Endothelial cell of umbilical vein (primary cell): ENCODE data around the gene COPS3. TPM values are rescaled to one million over a fixed set of nuclear protein-coding genes. Genes with fewer than 3 reads are reported as not detected.

Experiments used
- BruUV-seq: library from RNA; stranded (reverse); fragments of 400-500 nt; replicated peaks from 2 replicates; lab custom pipeline; 2021; lab: Mats Ljungman, UMichigan
- CTCF ChIA-PET: fragments of 300-600, 350-600 bp; sonication (Branson Sonifier 250); formaldehyde crosslinking; loops from one replicate; lab custom pipeline; 2021; ENCODE audit warnings: antibody characterized with exemption, inconsistent platforms; lab: Charles Lee
- POLR2A ChIA-PET: fragments of 300-600, 350-600 bp; sonication (Branson Sonifier 250); formaldehyde crosslinking; loops from one replicate; lab custom pipeline; 2021; ENCODE audit warnings: antibody characterized with exemption, inconsistent platforms; lab: Charles Lee
- DNase-seq: peaks from one replicate; pipeline ENCODE4 v3.0.0-alpha.2; 2011; ENCODE audit warnings: low read depth, low spot score
- FAIRE-seq: peaks from 2 replicates; lab custom pipeline; 2011; peaks lifted over from hg19 to GRCh38; lab: Jason Lieb, UNC
- H2AFZ ChIP-seq: 2 replicates; pipeline ENCODE4 v1.6.0; 2012; ENCODE audit warnings: low read depth, low read length, control low read depth, inconsistent platforms
- H3K27ac ChIP-seq: 2 replicates; pipeline ENCODE4 v1.5.1; 2011; ENCODE audit warnings: low read depth, mild to moderate bottlenecking, control low read depth, low read length, moderate library complexity; ENCODE audit not compliant: insufficient read depth
- H3K27me3 ChIP-seq, 2 experiments: 2 replicates each; pipeline versions ENCODE4 v1.6.0 to v1.6.1; 2011; ENCODE audit warnings: low read length in 2 of 2, mixed read lengths in 1 of 2; ENCODE audit not compliant: control insufficient read depth in 2 of 2, insufficient read depth in 2 of 2
- H3K36me3 ChIP-seq, 2 experiments: 2 replicates in 1 of 2; 3 replicates in 1 of 2; pipeline ENCODE4 v1.5.1; 2011; ENCODE audit warnings: low read length in 2 of 2, mild to moderate bottlenecking in 1 of 2, moderate library complexity in 1 of 2; ENCODE audit not compliant: control insufficient read depth in 2 of 2, insufficient read depth in 2 of 2; ENCODE audit errors: extremely low read depth in 1 of 2
- H3K4me1 ChIP-seq: 3 replicates; pipeline ENCODE4 v1.5.1; 2011; ENCODE audit warnings: mild to moderate bottlenecking, low read length; ENCODE audit not compliant: control insufficient read depth, insufficient read depth; ENCODE audit errors: extremely low read depth
- H3K4me2 ChIP-seq: 2 replicates; pipeline ENCODE4 v1.6.1; 2011; ENCODE audit warnings: low read length, control low read depth, mixed read lengths; ENCODE audit not compliant: insufficient read depth
- H3K4me3 ChIP-seq, 3 experiments: fragments of 200-600 bp in 1 of 3; sonication (generic), shearing (Covaris generic) in 1 of 3; replicated peaks in 1 of 3; 2 replicates each; pipeline ENCODE4 v1.5.1; 2011 to 2016; ENCODE audit warnings: control low read depth in 3 of 3, low read length in 3 of 3, mild to moderate bottlenecking in 2 of 3, inconsistent platforms in 1 of 3, low read depth in 1 of 3, moderate library complexity in 1 of 3; ENCODE audit not compliant: insufficient read depth in 1 of 3
- H3K79me2 ChIP-seq: 2 replicates; pipeline ENCODE4 v1.6.0; 2012; ENCODE audit warnings: low read length, inconsistent platforms; ENCODE audit not compliant: control insufficient read depth, insufficient read depth
- H3K9ac ChIP-seq: replicated peaks from 2 replicates; pipeline ENCODE3; 2011; ENCODE audit warnings: low read length, control low read depth; ENCODE audit not compliant: insufficient read depth; ENCODE audit errors: extremely low read depth
- H3K9me1 ChIP-seq: replicated peaks from 3 replicates; pipeline ENCODE4 v1.6.0; 2011; ENCODE audit warnings: mild to moderate bottlenecking, low read length; ENCODE audit not compliant: control insufficient read depth, insufficient read depth; ENCODE audit errors: extremely low read depth
- H3K9me3 ChIP-seq: replicated peaks from 2 replicates; pipeline ENCODE4 v1.5.1; 2012; ENCODE audit warnings: low read length, inconsistent platforms; ENCODE audit not compliant: control insufficient read depth, insufficient read depth
- H4K20me1 ChIP-seq: replicated peaks from 2 replicates; pipeline ENCODE3; 2011; ENCODE audit warnings: mild to moderate bottlenecking, low read length; ENCODE audit not compliant: control insufficient read depth, insufficient read depth; ENCODE audit errors: extremely low read depth
- CTCF ChIP-seq, 2 donors: IDR thresholded peaks; 1 replicate in 1 of 2; 2 replicates in 1 of 2; pipeline ENCODE4 v1.5.1; 2011; ENCODE audit warnings: low read length in 2 of 2, mild to moderate bottlenecking in 2 of 2, moderate library complexity in 2 of 2, control low read depth in 1 of 2, inconsistent platforms in 1 of 2, low read depth in 1 of 2; ENCODE audit not compliant: insufficient read depth in 1 of 2; ENCODE audit errors: extremely low read depth in 1 of 2
- EZH2 ChIP-seq: IDR thresholded peaks from 2 replicates; pipeline ENCODE4 v1.6.1; 2012; ENCODE audit warnings: borderline replicate concordance, low read depth, mild to moderate bottlenecking, moderate library complexity, low read length, inconsistent platforms; ENCODE audit not compliant: severe bottlenecking
- FOS ChIP-seq: IDR thresholded peaks from 2 replicates; pipeline ENCODE4 v1.6.1; 2011; ENCODE audit warnings: mild to moderate bottlenecking, low read length, moderate library complexity, borderline replicate concordance; ENCODE audit not compliant: insufficient read depth
- GATA2 ChIP-seq: IDR thresholded peaks from 2 replicates; pipeline ENCODE4 v1.7.0; 2011; ENCODE audit warnings: low read depth, mild to moderate bottlenecking, moderate library complexity, mixed read lengths, low read length; ENCODE audit not compliant: insufficient read length, insufficient read depth
- JUN ChIP-seq: IDR thresholded peaks from 2 replicates; pipeline ENCODE4 v1.6.1; 2011; ENCODE audit warnings: borderline replicate concordance, low read depth; ENCODE audit not compliant: insufficient read length, insufficient read depth
- MYC ChIP-seq: IDR thresholded peaks from one replicate; pipeline ENCODE4 v1.6.1; 2011; ENCODE audit warnings: mild to moderate bottlenecking, low read depth, low read length
- POLR2A ChIP-seq: IDR thresholded peaks from 2 replicates; pipeline ENCODE4 v1.6.1; 2012; ENCODE audit warnings: low read depth, mild to moderate bottlenecking, control low read depth, low read length
- POLR2AphosphoS5 ChIP-seq: IDR thresholded peaks from 2 replicates; pipeline ENCODE4 v1.6.1; 2012; ENCODE audit warnings: low read depth, mild to moderate bottlenecking, control low read depth, low read length, moderate library complexity; ENCODE audit not compliant: insufficient read depth
- dilution Hi-C: fragments of 300-500 bp; cut with MboI; formaldehyde crosslinking; loops from one replicate; pipeline ENCODE4 v1.15.0; 2019; ENCODE audit warnings: low sequenced_read_pairs; ENCODE audit not compliant: extremely low pct_ligation_motif_present
- intact Hi-C: fragments of 100-400 bp; cut with micrococcal nuclease; formaldehyde crosslinking; loops from one replicate; pipeline ENCODE4 v1.10.0; 2022
- polyA plus RNA-seq, 4 experiments: library from polyadenylated mRNA; depleted of rRNA in 3 of 4; stranded (reverse) in 3 of 4; unstranded in 1 of 4; fragments of >200 nt; gene quantifications; 2 replicates each; pipeline versions ENCODE4 v1.2.1 to v1.2.3, GENCODE V29; 2011 to 2012; ENCODE audit warnings: missing spikeins in 1 of 4
- total RNA-seq: library from RNA; stranded (reverse); gene quantifications from 2 replicates; pipeline ENCODE4 v1.2.3, GENCODE V29; 2021
- TF ChIP-seq, protein P1 (sequence below): IDR thresholded peaks from 2 replicates; pipeline ENCODE4 v1.6.1; 2011; ENCODE audit not compliant: insufficient read depth, insufficient read length

The COPS3 gene
- total and polyA plus RNA-seq, 2 donors (not counting 3 experiments of a cell fraction or from before 2014, with no cell fraction given), result 54.8 to 80.9 TPM

GRCh38 chr17:17321356-17322025 lies 40.4 kb upstream of the COPS3 start:
- H3K79me2 ChIP-seq, result no peaks in the 10 kb centered on the region
- no peak overlapping the region for H2AFZ ChIP-seq
- no peaks in the 10 kb centered on the region for H3K36me3 ChIP-seq
- dilution Hi-C loops, result no loop called here
- no TSS peak for BruUV-seq
- H3K9me3 ChIP-seq, result no peaks in the 10 kb centered on the region
- H3K27ac ChIP-seq, result no peak overlapping the region
- POLR2A ChIA-PET, result no interaction called here
- H3K9me1 ChIP-seq, result no peaks in the 10 kb centered on the region
- TF ChIP-seq FOS, result no peak
- TF ChIP-seq GATA2, result no peak
- TF ChIP-seq CTCF (IDR thresholded peaks at IDR 0.05; ENCODE audit: extremely low read depth in 1 of 2, insufficient read depth in 1 of 2, low read depth in 1 of 2, low read length in 2 of 2), result no peak
- TF ChIP-seq MYC, result no peak
- TF ChIP-seq POLR2A, result no peak
- TF ChIP-seq POLR2AphosphoS5, result no peak
- TF ChIP-seq, protein P1, sequence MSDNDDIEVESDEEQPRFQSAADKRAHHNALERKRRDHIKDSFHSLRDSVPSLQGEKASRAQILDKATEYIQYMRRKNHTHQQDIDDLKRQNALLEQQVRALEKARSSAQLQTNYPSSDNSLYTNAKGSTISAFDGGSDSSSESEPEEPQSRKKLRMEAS, result no peak
- TF ChIP-seq EZH2, result no peak
- TF ChIP-seq JUN, result no peak
- H3K4me1 ChIP-seq, result no peaks in the 10 kb centered on the region
- no peak overlapping the region for H3K4me2 ChIP-seq
- H3K9ac ChIP-seq, result no peak overlapping the region
- no peak overlapping the region for H3K4me3 ChIP-seq
- no peaks in the 10 kb centered on the region for H3K27me3 ChIP-seq
- FAIRE-seq (no peak), DNase-seq (no peak)
- CTCF ChIA-PET, result no interaction called here
- intact Hi-C loops, result no loop called here
- H4K20me1 ChIP-seq, result no peaks in the 10 kb centered on the region
